Thoracic aorta (tissue), 2 donors: ENCODE results near the gene CXorf66. TPM values are rescaled to one million over a fixed set of nuclear protein-coding genes. Genes with fewer than 3 reads are reported as not detected.

Experiments
- ATAC-seq: fragments of 150-250 bp; one replicate; pipeline ENCODE4 v1.8.0; 2017; ENCODE audit warnings: low read depth; ENCODE audit not compliant: insufficient number of reproducible peaks, low FRiP score
- DNase-seq: peaks from one replicate; pipeline ENCODE4 v3.0.0-alpha.2; 2020; ENCODE audit warnings: low spot score
- H3K27ac ChIP-seq, 2 donors: fragments of 200-600 bp; sonication (generic); 1 replicate in 1 of 2; 2 replicates in 1 of 2; pipeline ENCODE4 v1.5.1; 2016; ENCODE audit warnings: mild to moderate bottlenecking in 2 of 2, moderate library complexity in 2 of 2
- H3K27me3 ChIP-seq: fragments of 200-600 bp; sonication (generic); replicated peaks from 2 replicates; pipeline ENCODE4 v1.6.0; 2016; ENCODE audit warnings: mild to moderate bottlenecking; ENCODE audit not compliant: insufficient read depth
- H3K36me3 ChIP-seq: fragments of 200-600 bp; sonication (generic); one replicate; pipeline ENCODE4 v1.5.1; 2016
- H3K4me1 ChIP-seq, 2 donors: fragments of 200-600 bp; sonication (generic); 1 replicate in 1 of 2; 2 replicates in 1 of 2; pipeline versions ENCODE4 v1.5.1 to v1.6.0; 2016; ENCODE audit warnings: low read depth in 2 of 2, mild to moderate bottlenecking in 1 of 2; ENCODE audit not compliant: control insufficient read depth in 1 of 2
- H3K4me3 ChIP-seq: fragments of 200-600 bp; sonication (generic); 2 replicates; pipeline ENCODE4 v1.5.1; 2016; ENCODE audit warnings: mild to moderate bottlenecking
- H3K9me3 ChIP-seq: fragments of 200-600 bp; sonication (generic); 2 replicates; pipeline ENCODE4 v1.5.1; 2016
- total RNA-seq, 2 donors: library from RNA; depleted of rRNA; stranded (reverse); fragments of >200 nt; gene quantifications; one replicate each; pipeline versions ENCODE4 v1.1.0 to v1.2.3, GENCODE V29; 2016
- TF ChIP-seq, protein P1 (sequence below): fragments of 200-600 bp; sonication (generic); IDR thresholded peaks from one replicate; pipeline ENCODE4 v1.5.1; 2019; ENCODE audit warnings: antibody characterized with exemption

The CXorf66 gene
- total RNA-seq, 2 donors from 2014 or later, result not detected

DNA sequence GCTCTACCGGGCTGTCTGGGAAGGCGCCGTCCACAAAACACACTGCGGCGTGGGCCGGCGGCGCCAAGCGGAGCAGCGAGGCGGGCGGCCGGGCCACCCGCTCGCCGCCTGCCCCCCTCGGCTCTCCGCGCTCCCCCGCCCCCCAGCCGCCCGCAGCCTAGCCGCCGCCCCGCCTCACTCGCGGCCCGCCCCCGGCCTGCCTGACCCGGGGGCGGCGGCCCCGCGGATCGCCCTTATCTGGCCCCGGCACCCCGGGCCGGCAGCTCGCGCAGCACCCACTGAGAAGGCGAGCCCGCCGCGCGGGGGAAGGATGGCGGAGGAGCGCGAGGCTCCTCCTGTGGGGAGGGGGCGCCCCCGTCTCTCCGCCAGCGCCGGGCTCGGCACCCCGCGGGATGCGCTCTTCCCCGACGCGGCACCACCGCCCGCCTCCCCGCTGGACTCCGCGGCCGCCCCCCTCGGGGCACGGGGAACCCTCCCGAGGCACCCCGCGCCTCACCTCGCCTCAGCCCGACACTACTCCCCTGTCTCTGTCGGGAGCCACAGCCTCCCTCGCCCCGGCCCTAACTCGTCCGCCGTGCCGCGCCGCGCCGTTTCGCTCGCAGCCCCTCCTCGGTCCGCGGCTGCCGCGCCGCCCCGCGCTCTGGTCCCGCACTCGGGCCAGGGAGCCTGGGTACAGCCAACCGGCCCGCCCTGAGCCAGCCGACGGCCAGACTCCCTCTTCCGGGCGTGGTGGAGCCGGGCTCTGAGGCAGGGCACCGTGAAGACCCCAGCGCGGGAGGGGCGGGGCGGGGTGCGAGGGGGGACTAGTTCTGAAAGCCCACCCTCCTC lies 33.0 kb downstream of the CXorf66 start:
- TF ChIP-seq, protein P1, sequence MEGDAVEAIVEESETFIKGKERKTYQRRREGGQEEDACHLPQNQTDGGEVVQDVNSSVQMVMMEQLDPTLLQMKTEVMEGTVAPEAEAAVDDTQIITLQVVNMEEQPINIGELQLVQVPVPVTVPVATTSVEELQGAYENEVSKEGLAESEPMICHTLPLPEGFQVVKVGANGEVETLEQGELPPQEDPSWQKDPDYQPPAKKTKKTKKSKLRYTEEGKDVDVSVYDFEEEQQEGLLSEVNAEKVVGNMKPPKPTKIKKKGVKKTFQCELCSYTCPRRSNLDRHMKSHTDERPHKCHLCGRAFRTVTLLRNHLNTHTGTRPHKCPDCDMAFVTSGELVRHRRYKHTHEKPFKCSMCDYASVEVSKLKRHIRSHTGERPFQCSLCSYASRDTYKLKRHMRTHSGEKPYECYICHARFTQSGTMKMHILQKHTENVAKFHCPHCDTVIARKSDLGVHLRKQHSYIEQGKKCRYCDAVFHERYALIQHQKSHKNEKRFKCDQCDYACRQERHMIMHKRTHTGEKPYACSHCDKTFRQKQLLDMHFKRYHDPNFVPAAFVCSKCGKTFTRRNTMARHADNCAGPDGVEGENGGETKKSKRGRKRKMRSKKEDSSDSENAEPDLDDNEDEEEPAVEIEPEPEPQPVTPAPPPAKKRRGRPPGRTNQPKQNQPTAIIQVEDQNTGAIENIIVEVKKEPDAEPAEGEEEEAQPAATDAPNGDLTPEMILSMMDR, result no peak
- H3K4me1 ChIP-seq, result peaks cover 0 to 16% of the 10 kb centered on the region in 2 donors

DNA sequence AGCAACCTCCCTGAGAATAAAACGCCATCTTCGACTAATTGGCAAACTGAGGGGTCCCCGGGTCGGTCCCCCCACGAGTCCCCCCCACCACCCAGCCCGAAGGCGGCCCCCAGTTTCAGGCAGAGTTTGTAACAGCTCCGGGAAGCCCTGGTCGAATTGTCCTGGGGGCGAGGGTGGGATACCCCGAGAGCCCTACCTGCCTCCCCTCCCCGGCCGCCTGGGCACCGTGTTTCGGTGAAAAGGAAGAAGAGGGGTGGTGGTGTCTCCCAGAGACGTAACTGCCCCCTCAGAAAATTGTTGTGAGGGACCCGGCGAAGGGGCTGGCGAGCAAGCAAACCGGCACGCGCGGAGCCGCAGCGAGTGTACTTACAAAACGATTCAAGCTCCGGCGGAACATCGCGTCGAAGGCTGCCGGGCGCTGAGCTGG lies 33.7 kb downstream of the CXorf66 start:
- DNase-seq (no peak), ATAC-seq (no peak)
- H3K9me3 ChIP-seq, result no peaks in the 10 kb centered on the region
- TF ChIP-seq, protein P1, result no peak
- peak overlapping the region; percentile 44 to 61 for H3K27ac ChIP-seq
- H3K27me3 ChIP-seq, result no peaks in the 10 kb centered on the region
- no peaks in the 10 kb centered on the region for H3K36me3 ChIP-seq
- peak overlapping the region; percentile 87 for H3K4me3 ChIP-seq
- peaks cover 0 to 16% of the 10 kb centered on the region in 2 donors for H3K4me1 ChIP-seq

More for the DNA sequence above, 33.0 kb downstream of the CXorf66 start:
- Histone ChIP-seq H3K27ac (peak overlapping the region; percentile 93 to 96), H3K4me3 (peak overlapping the region; percentile 87), H3K27me3 (no peaks in the 10 kb centered on the region), H3K9me3 (no peaks in the 10 kb centered on the region), H3K36me3 (no peaks in the 10 kb centered on the region)
- ATAC-seq (peak; percentile 56), DNase-seq (no peak)

DNA sequence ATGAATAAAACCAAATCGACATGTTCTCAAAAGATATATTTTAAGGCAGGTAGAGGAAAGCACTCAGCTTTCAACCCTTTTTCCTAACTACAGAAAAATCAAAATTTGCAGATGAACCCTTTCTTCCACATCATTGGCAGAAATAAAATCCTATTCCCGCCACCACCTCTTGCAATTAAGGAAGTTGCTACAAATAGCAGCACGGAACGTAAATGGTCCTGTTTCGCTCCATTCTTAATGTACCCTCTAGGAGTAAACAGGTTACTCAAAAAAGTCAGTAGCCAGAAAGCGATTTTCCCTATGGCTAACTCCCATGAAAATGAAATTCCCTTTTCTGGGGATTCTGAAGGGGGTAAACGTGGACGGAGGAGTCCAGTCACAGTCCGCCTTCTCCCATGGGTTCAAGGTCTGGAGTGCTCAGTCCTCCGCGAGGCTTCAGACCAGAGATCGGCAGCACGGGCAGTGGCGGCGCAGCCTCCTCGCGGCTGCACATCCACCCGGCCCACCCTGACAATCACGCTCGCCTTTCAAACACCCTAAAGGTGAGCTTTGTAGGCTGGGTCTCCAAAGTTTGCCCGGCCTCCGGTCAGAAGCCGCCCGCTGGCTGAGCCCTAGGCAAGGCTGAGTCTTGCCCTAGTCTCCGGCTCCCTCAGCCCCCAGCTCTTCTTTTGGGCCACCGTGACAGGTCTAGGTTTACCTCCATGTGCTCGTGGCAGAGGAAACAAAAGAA lies 34.2 kb downstream of the CXorf66 start:
- TF ChIP-seq, protein P1, result no peak
- peak overlapping the region; percentile 87 for H3K4me3 ChIP-seq
- no peaks in the 10 kb centered on the region for H3K36me3 ChIP-seq
- ATAC-seq (no peak), DNase-seq (no peak)
- H3K27me3 ChIP-seq, result no peaks in the 10 kb centered on the region
- peak overlapping the region; percentile 44 to 61 for H3K27ac ChIP-seq
- H3K4me1 ChIP-seq, result peaks cover 0 to 16% of the 10 kb centered on the region in 2 donors
- H3K9me3 ChIP-seq, result no peaks in the 10 kb centered on the region

DNA sequence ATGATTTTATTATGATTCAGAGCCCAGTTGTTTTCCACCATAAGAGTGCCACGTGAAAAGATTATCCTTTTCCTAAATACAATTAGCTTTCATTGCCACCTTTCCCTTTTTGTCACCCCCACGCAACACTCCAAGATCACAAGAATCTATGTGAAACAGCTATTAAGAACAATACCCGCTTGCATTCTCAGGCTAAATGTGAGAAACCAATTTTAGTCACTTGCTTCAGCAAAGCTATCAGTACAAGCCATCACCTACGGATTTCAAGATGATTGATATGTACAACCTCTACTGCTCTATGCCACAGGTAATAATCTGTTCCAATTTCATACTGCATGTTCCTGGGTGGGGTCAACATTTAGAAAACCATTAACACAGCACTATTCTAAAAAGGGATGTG lies 34.9 kb downstream of the CXorf66 start:
- Histone ChIP-seq H3K9me3 (no peaks in the 10 kb centered on the region), H3K4me1 (peaks cover 0 to 16% of the 10 kb centered on the region in 2 donors), H3K27me3 (no peaks in the 10 kb centered on the region), H3K4me3 (peak overlapping the region; percentile 87), H3K27ac (no peak overlapping the region), H3K36me3 (no peaks in the 10 kb centered on the region)
- ATAC-seq (no peak), DNase-seq (no peak)
- TF ChIP-seq, protein P1, result no peak

DNA sequence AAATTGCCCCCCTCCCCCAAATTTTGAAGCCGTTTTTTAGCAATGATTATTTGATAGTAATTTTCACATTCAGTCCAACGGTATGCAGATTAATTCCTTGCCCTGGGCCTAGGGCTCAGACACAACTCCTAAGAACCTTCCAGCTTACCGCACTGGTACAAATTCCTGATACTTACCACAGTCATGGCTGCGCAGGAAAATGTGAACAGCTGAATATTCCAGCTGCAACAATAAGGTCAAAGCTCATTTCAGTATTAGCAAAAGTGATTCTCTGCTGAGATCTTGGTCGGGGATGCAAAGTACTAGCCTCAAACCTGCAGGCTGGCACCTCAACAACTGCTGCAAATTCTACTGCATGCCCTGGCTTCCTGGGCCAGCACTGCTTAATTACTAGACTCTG lies 35.4 kb downstream of the CXorf66 start:
- Histone ChIP-seq H3K4me3 (no peak overlapping the region), H3K27ac (no peak overlapping the region), H3K27me3 (no peaks in the 10 kb centered on the region), H3K4me1 (peaks cover 0 to 20% of the 10 kb centered on the region in 2 donors), H3K9me3 (no peaks in the 10 kb centered on the region), H3K36me3 (no peaks in the 10 kb centered on the region)
- TF ChIP-seq, protein P1, result no peak
- DNase-seq (no peak), ATAC-seq (no peak)
